Measurements from ENCODE around the gene CYGB. TPM values are rescaled to one million over a fixed set of nuclear protein-coding genes. Genes with fewer than 3 reads are reported as not detected.
A peak's percentile ranks its signal among the peaks of the same experiment; 100 is the strongest.

CYGB gene
- total RNA-seq, 1 donor: 11.7 TPM

DNA sequence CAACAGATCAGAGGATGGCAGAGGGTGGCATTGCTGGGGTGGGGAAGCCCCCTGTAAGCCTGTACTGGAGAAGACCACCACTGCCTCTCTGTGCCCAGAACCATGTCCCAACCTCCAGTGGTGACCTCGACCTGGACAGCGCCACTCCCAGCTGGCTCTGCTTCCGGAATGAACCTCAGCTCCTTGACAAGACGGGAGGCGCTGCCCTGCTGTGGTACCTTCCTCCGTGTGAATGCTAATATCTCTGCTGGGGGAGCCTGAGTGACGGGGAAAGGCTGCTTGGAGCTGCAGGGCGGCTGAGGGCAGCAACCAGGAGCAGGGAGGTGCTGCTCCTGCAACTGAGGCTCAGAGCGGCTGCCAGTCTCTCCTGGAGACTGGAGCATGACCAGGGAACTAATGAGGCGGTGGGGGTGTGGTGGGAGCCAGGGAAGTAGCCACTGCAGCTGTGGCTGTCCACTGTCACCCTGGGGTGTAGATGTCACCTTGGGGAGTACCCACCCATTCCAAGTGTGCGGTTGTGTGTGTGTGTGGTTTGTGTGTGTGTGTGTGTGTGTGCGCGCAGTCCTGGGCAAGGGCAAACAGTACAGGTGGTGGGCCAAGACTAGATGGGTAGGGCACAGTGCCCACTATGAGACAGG lies 8.5 kb upstream of the CYGB start:
- no peak for TF ChIP-seq CTCF (IDR thresholded peaks at IDR 0.05; ENCODE audit: insufficient read depth, low read depth, low read length)
- no peak overlapping the region for H3K4me3 ChIP-seq (ENCODE audit: low read depth, low read length)
- peak; percentile 50 for DNase-seq (ENCODE audit: low read depth)

- no peak overlapping the region for H3K4me3 ChIP-seq (ENCODE audit: low read depth, low read length)
- no peak for TF ChIP-seq CTCF (IDR thresholded peaks at IDR 0.05; ENCODE audit: insufficient read depth, low read depth, low read length)
- DNase-seq (ENCODE audit: low read depth): no peak
Measured at GRCh38 chr17:76544546-76545365, 7.2 kb upstream of the CYGB start.

GRCh38 chr17:76543826-76544545 lies 6.5 kb upstream of the CYGB start:
- H3K4me3 ChIP-seq (ENCODE audit: low read depth, low read length): no peak overlapping the region
- DNase-seq (ENCODE audit: low read depth): peak; percentile 51
- TF ChIP-seq CTCF (IDR thresholded peaks at IDR 0.05; ENCODE audit: insufficient read depth, low read depth, low read length): no peak

- DNase-seq (ENCODE audit: low read depth): no peak
- H3K4me3 ChIP-seq (ENCODE audit: low read depth, low read length): no peak overlapping the region
- no peak for TF ChIP-seq CTCF (IDR thresholded peaks at IDR 0.05; ENCODE audit: insufficient read depth, low read depth, low read length)
Measured at GRCh38 chr17:76543482-76543825, 5.9 kb upstream of the CYGB start.

- no peak for DNase-seq (ENCODE audit: low read depth)
- no peak for TF ChIP-seq CTCF (IDR thresholded peaks at IDR 0.05; ENCODE audit: insufficient read depth, low read depth, low read length)
- H3K4me3 ChIP-seq (ENCODE audit: low read depth, low read length): no peak overlapping the region
Measured at GRCh38 chr17:76542984-76543383, 5.5 kb upstream of the CYGB start.

DNA sequence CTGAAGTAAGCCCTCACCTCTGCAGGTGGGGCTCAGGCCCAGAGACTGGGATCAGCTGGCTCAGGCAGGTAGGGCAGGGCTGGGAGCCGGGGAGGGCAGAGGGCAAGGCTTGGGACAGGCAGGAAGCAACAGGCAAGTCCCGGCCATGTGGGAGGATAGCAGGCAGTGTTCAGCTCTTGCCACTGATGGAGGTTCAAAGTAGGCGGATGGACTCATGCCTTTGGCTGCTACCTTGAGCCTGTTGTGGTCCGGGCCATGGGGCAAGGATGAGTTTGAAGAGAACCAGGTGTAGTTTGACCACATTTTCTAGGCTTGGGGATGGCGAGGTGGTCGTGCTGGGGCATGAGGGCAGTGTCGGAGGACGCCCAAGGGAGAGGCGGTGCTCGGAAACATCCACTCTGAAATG lies 5.1 kb upstream of the CYGB start:
- TF ChIP-seq CTCF (IDR thresholded peaks at IDR 0.05; ENCODE audit: insufficient read depth, low read depth, low read length): no peak
- no peak overlapping the region for H3K4me3 ChIP-seq (ENCODE audit: low read depth, low read length)
- no peak for DNase-seq (ENCODE audit: low read depth)

All from fibroblast of villous mesenchyme (primary cell).